OCI-LY3 (cell line): Measurements from ENCODE around the gene AGAP2.

Source experiments
- H2AFZ ChIP-seq: fragments of 200-600, 300-600 bp; shearing (Covaris generic); 2 replicates; pipeline ENCODE4 v1.6.0; 2014; ENCODE audit warnings: antibody characterized with exemption, low read depth, low read length
- H3K27ac ChIP-seq: fragments of 200-600, 300-600 bp; sonication (generic); 2 replicates; pipeline ENCODE4 v1.5.1; 2014; ENCODE audit warnings: mild to moderate bottlenecking, low read length, moderate library complexity, mixed read lengths
- H3K27me3 ChIP-seq: fragments of 200-600, 300-600 bp; sonication (generic); 2 replicates; pipeline ENCODE4 v1.6.1; 2014; ENCODE audit warnings: low read depth, low read length, mixed read lengths
- H3K36me3 ChIP-seq: fragments of 200-600, 300-600 bp; sonication (generic); replicated peaks from 2 replicates; pipeline ENCODE3; 2014; ENCODE audit warnings: low read depth, low read length, mixed read lengths
- H3K4me1 ChIP-seq: fragments of 300-600, 200-600 bp; sonication (generic); 2 replicates; pipeline ENCODE4 v1.6.1; 2014; ENCODE audit warnings: low read length, mixed read lengths
- H3K4me2 ChIP-seq: fragments of 200-600, 300-600 bp; sonication (generic); 2 replicates; pipeline ENCODE4 v1.6.1; 2014; ENCODE audit warnings: low read length, mixed read lengths
- H3K4me3 ChIP-seq: fragments of 300-600, 200-600 bp; sonication (generic); 2 replicates; pipeline ENCODE4 v1.5.1; 2014; ENCODE audit warnings: antibody characterized with exemption, mild to moderate bottlenecking, low read length, moderate library complexity
- H3K79me2 ChIP-seq: fragments of 300-600, 200-600 bp; shearing (Covaris generic); 2 replicates; pipeline ENCODE4 v1.6.1; 2014; ENCODE audit warnings: mild to moderate bottlenecking, low read length, mixed read lengths
- H3K9ac ChIP-seq: fragments of 300-600, 200-600 bp; shearing (Covaris generic); 2 replicates; pipeline ENCODE4 v1.6.0; 2014; ENCODE audit warnings: mild to moderate bottlenecking, low read length, moderate library complexity
- H3K9me3 ChIP-seq: fragments of 200-600, 300-600 bp; shearing (Covaris generic); 2 replicates; pipeline ENCODE4 v1.6.1; 2014; ENCODE audit warnings: low read length, mixed read lengths; ENCODE audit not compliant: insufficient read depth
- H4K20me1 ChIP-seq: fragments of 200-600, 300-600 bp; sonication (generic); 2 replicates; pipeline ENCODE4 v1.6.1; 2016; ENCODE audit warnings: low read length, mixed read lengths; ENCODE audit not compliant: insufficient read depth
- CTCF ChIP-seq: fragments of 200-600, 300-600 bp; sonication (generic); IDR thresholded peaks from 2 replicates; pipeline ENCODE4 v1.5.1; 2014; ENCODE audit warnings: antibody characterized with exemption, low read length, low read depth
- EZH2phosphoT487 ChIP-seq: fragments of 200-600 bp; shearing (Covaris generic); IDR thresholded peaks from 2 replicates; pipeline ENCODE4 v1.6.1; 2018; ENCODE audit warnings: antibody characterized with exemption, mixed run types, low read depth

The AGAP2 gene

GRCh38 chr12:57767876-57768275 is 29.3 kb upstream of the AGAP2 start:
- no peaks in the 10 kb centered on the region for H4K20me1 ChIP-seq
- H2AFZ ChIP-seq, result no peak overlapping the region
- no peak overlapping the region for H3K4me2 ChIP-seq
- no peak for TF ChIP-seq EZH2phosphoT487
- no peak for TF ChIP-seq CTCF
- H3K9me3 ChIP-seq, result no peaks in the 10 kb centered on the region
- H3K79me2 ChIP-seq, result peaks cover 12% of the 10 kb centered on the region
- peaks cover 10% of the 10 kb centered on the region for H3K4me1 ChIP-seq
- H3K9ac ChIP-seq, result no peak overlapping the region
- H3K27me3 ChIP-seq, result no peaks in the 10 kb centered on the region
- H3K27ac ChIP-seq, result no peak overlapping the region
- no peak overlapping the region for H3K4me3 ChIP-seq
- peaks cover 29% of the 10 kb centered on the region for H3K36me3 ChIP-seq

GRCh38 chr12:57767305-57767698 is 28.8 kb upstream of the AGAP2 start:
- H4K20me1 ChIP-seq, result no peaks in the 10 kb centered on the region
- H3K27ac ChIP-seq, result no peak overlapping the region
- H3K79me2 ChIP-seq, result peaks cover 12% of the 10 kb centered on the region
- H3K9me3 ChIP-seq, result no peaks in the 10 kb centered on the region
- H2AFZ ChIP-seq, result no peak overlapping the region
- H3K4me3 ChIP-seq, result no peak overlapping the region
- TF ChIP-seq CTCF (no peak), EZH2phosphoT487 (no peak)
- no peak overlapping the region for H3K9ac ChIP-seq
- H3K36me3 ChIP-seq, result peaks cover 32% of the 10 kb centered on the region
- H3K4me1 ChIP-seq, result peaks cover 8% of the 10 kb centered on the region
- no peak overlapping the region for H3K4me2 ChIP-seq
- no peaks in the 10 kb centered on the region for H3K27me3 ChIP-seq

- no peak within 1 kb of the TSS for H3K27ac ChIP-seq
- no peak within 1 kb of the TSS for H2AFZ ChIP-seq
These were observed 28.1 kb upstream of the AGAP2 start, which contains the start of gene CYP27B1 for GRCh38 chr12:57766464-57767304. Gene CYP27B1, minus strand, starts transcription at chr12:57767078. Its CDS starts 37 bp downstream, at chr12:57767041.

More at GRCh38 chr12:57766464-57767304, 28.1 kb upstream of the AGAP2 start, which contains the start of gene CYP27B1:
- Histone ChIP-seq H3K27me3 (no peaks in the 10 kb centered on the region), H4K20me1 (no peaks in the 10 kb centered on the region), H3K4me3 (no peak within 1 kb of the TSS), H3K9me3 (no peaks in the 10 kb centered on the region), H3K79me2 (peaks cover 12% of the 10 kb centered on the region), H3K9ac (no peak within 1 kb of the TSS), H3K36me3 (peaks cover 35% of the 10 kb centered on the region), H3K4me1 (peaks cover 8% of the 10 kb centered on the region), H3K4me2 (peak within 1 kb of the TSS; percentile 83; the same call in 1 of the 2 replicates)
- no peak for TF ChIP-seq CTCF
- TF ChIP-seq EZH2phosphoT487, result no peak
